Left ventricle myocardium superior (tissue), 1 donor: ENCODE results near the gene CDKAL1. TPM values are rescaled to one million over a fixed set of nuclear protein-coding genes. Genes with fewer than 3 reads are reported as not detected.
"Not testable (repeated sequence)": the region's sequence is repeated elsewhere in the genome, so short reads cannot be mapped to it uniquely, and the experiment has no call there.

ENCODE experiments used
- ATAC-seq: fragments of 200-7000 bp; cut with Tn5 transposase; one replicate; pipeline ENCODE4 v1.9.1; 2020; ENCODE audit warnings: mild to moderate bottlenecking, moderate library complexity
- DNase-seq: peaks from one replicate; pipeline ENCODE4 v3.0.0-alpha.2; 2020
- intact Hi-C: fragments of 100-400 bp; cut with micrococcal nuclease; formaldehyde crosslinking; loops from one replicate; pipeline ENCODE4 v1.11.0; 2022
- total RNA-seq: library from RNA; stranded (reverse); fragmentation: NEBNext Ultra II Directional; extraction: Animal tissue kit (Norgen Biotek cat#: 25700); gene quantifications from one replicate; pipeline ENCODE4 v1.2.1, GENCODE V29; 2021
- donor health status: DM: no; HTN: yes; CAD: no; lungs with severe emphysema.

Gene CDKAL1
- total RNA-seq, 1 donor from 2014 or later, result 9.9 TPM

GRCh38 chr6:21176197-21176596 is 641.9 kb downstream of the CDKAL1 start:
- intact Hi-C loops, result no loop called here
- DNase-seq (no peak), ATAC-seq (no peak)

- DNase-seq (no peak), ATAC-seq (no peak)
- intact Hi-C loops, result no loop called here
These were observed 645.9 kb downstream of the CDKAL1 start for GRCh38 chr6:21180155-21180554.

GRCh38 chr6:21180800-21181337 is 646.6 kb downstream of the CDKAL1 start:
- DNase-seq, result no peak
- ATAC-seq, result no peak
- intact Hi-C loops, result no loop called here

- DNase-seq (no peak), ATAC-seq (no peak)
- intact Hi-C loops, result no loop called here
These were observed 647.6 kb downstream of the CDKAL1 start for GRCh38 chr6:21181866-21182265.

GRCh38 chr6:21182589-21182988 is 648.3 kb downstream of the CDKAL1 start:
- ATAC-seq (no peak), DNase-seq (no peak)
- intact Hi-C loops, result no loop called here

GRCh38 chr6:21185861-21186478 is 651.7 kb downstream of the CDKAL1 start:
- DNase-seq, result no peak
- intact Hi-C loops, result no loop called here
- no peak for ATAC-seq

- DNase-seq (no peak), ATAC-seq (no peak)
- intact Hi-C loops, result no loop called here
These were observed 652.3 kb downstream of the CDKAL1 start for GRCh38 chr6:21186479-21187055.

GRCh38 chr6:21187485-21187884 is 653.2 kb downstream of the CDKAL1 start:
- no peak for DNase-seq
- no peak for ATAC-seq
- intact Hi-C loops, result no loop called here

GRCh38 chr6:21188505-21189223 is 654.4 kb downstream of the CDKAL1 start:
- no peak for DNase-seq
- ATAC-seq, result no peak
- intact Hi-C loops, result no loop called here

GRCh38 chr6:21189759-21190158 is 655.5 kb downstream of the CDKAL1 start:
- DNase-seq (no peak), ATAC-seq (no peak)
- intact Hi-C loops, result no loop called here

GRCh38 chr6:21190701-21191100 is 656.4 kb downstream of the CDKAL1 start:
- DNase-seq (no peak), ATAC-seq (no peak)
- intact Hi-C loops, result no loop called here

GRCh38 chr6:21193790-21194475 is 659.7 kb downstream of the CDKAL1 start:
- no peak for ATAC-seq
- DNase-seq, result no peak
- intact Hi-C loops, result no loop called here

- DNase-seq, ATAC-seq, intact Hi-C loops: not testable (repeated sequence)
These were observed 661.0 kb downstream of the CDKAL1 start for GRCh38 chr6:21195301-21195700.

- DNase-seq (no peak), ATAC-seq (no peak)
- intact Hi-C loops, result no loop called here
These were observed 663.9 kb downstream of the CDKAL1 start for GRCh38 chr6:21198032-21198640.

- DNase-seq, result no peak
- ATAC-seq, result no peak
- intact Hi-C loops, result no loop called here
These were observed 665.0 kb downstream of the CDKAL1 start for GRCh38 chr6:21199262-21199661.

GRCh38 chr6:21200134-21200870 is 666.0 kb downstream of the CDKAL1 start:
- ATAC-seq (no peak), DNase-seq (no peak)
- intact Hi-C loops, result no loop called here

GRCh38 chr6:21201187-21201586 is 666.9 kb downstream of the CDKAL1 start:
- intact Hi-C loops, result no loop called here
- no peak for ATAC-seq
- DNase-seq, result no peak

GRCh38 chr6:21201637-21202350 is 667.5 kb downstream of the CDKAL1 start:
- ATAC-seq, result no peak
- intact Hi-C loops, result no loop called here

More at GRCh38 chr6:21201637-21202350, 667.5 kb downstream of the CDKAL1 start:
- no peak for DNase-seq
